GM10266 (cell line): Measurements from ENCODE around the gene OBSCN.

Experiments
- DNase-seq: peaks from one replicate; pipeline ENCODE4 v3.0.0; 2012; ENCODE audit errors: extremely low spot score
- TF ChIP-seq, protein P1 (sequence below): IDR thresholded peaks from 2 replicates; pipeline ENCODE4 v1.5.1; 2012; ENCODE audit warnings: mild to moderate bottlenecking, low read depth; ENCODE audit not compliant: control insufficient read depth, insufficient read depth; ENCODE audit errors: missing control alignments

Gene OBSCN

DNA sequence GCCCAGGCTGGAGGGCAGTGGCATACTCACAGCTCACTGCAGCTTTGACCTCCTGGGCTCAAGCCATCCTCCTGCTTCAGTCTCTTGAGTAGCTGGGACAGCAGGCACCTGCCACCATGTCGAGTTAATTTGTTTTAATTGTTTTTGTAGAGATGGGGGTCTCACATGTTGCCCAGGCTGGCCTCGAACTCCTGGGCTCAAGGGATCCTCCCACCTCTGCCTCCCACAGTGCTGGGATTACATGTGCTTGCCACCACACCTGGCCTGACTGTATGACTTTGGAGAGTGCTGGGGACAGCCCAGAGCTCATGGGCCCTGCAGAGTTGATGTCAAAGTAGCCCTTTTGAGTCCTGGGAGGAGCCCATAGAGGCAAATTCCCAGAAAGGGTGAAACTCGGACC, 1.8 kb downstream of the OBSCN start:
- DNase-seq = no peak
- TF ChIP-seq, protein P1, sequence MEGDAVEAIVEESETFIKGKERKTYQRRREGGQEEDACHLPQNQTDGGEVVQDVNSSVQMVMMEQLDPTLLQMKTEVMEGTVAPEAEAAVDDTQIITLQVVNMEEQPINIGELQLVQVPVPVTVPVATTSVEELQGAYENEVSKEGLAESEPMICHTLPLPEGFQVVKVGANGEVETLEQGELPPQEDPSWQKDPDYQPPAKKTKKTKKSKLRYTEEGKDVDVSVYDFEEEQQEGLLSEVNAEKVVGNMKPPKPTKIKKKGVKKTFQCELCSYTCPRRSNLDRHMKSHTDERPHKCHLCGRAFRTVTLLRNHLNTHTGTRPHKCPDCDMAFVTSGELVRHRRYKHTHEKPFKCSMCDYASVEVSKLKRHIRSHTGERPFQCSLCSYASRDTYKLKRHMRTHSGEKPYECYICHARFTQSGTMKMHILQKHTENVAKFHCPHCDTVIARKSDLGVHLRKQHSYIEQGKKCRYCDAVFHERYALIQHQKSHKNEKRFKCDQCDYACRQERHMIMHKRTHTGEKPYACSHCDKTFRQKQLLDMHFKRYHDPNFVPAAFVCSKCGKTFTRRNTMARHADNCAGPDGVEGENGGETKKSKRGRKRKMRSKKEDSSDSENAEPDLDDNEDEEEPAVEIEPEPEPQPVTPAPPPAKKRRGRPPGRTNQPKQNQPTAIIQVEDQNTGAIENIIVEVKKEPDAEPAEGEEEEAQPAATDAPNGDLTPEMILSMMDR = no peak

GRCh38 chr1:228210076-228210651, 2.3 kb downstream of the OBSCN start:
- DNase-seq = no peak
- TF ChIP-seq, protein P1 = no peak

DNA sequence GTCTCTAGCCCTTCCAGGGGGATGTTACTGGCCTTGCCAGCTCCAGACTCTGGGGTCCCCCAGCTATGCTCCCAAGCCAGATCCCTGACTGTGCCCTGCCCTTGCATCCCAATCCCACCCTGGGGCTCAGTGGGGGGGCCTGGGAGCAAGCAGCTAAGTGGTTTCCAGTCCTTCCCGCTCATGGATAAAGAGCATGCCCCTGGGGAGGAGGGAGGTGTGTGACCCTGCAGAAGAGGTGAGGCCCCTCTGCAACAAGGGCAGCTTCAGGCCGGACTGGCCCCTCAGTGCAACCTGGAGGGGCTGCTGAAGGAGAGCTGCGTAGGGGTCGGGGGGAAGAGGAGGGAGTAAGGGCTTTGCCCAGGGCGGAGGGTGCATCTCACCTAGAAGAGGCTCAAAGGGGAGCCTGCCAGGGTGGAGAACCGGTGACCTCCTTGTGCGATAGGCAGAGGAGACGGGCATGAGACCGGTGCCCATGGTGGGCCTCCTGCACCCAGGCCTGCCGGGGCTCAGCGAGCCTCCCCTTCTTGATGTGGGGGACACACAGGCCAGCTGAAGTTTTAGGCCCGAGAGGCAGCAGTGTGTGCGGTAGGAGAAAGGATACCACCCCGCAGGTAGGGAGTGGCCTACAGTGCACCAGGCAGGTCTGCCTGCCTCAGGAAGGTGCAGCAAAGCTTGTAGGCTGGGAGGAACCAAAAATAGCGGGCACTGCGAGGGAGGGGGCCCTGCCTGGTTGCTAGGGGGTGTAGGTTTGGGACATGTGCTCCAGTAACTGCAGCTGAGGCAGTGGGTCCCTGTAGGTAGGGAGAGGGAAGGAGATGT, 3.1 kb downstream of the OBSCN start:
- peak; percentile 44 for DNase-seq
- TF ChIP-seq, protein P1 = no peak

DNA sequence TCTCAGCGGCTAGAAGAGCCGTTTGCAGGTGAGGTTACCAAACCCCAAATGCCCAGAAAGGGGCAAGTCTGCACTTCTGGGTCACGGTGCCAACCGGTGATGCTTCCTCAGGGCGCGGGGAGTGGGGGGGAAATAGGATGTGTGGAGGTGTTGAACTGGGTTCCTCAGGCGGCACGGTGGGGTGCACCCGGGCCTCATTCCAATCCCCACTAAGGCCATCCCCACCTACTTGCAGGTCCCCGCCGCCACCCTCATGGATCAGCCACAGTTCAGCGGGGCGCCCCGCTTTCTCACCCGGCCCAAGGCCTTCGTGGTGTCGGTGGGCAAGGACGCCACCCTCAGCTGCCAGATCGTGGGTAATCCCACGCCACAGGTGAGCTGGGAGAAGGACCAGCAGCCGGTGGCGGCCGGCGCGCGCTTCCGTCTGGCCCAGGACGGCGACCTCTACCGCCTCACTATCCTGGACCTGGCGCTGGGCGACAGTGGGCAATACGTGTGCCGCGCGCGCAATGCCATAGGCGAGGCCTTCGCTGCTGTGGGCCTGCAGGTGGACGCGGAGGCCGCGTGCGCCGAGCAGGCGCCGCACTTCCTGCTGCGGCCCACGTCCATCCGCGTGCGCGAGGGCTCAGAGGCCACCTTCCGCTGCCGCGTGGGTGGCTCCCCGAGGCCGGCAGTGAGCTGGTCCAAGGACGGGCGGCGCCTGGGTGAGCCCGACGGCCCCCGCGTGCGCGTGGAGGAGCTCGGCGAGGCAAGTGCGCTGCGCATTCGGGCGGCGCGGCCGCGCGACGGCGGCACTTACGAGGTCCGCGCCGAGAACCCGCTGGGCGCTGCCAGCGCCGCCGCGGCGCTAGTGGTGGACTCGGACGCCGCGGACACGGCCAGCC, 3.9 kb downstream of the OBSCN start:
- TF ChIP-seq, protein P1 = no peak
- DNase-seq = peak; percentile 47

- TF ChIP-seq, protein P1 = no peak
- DNase-seq = no peak
These were observed 4.6 kb downstream of the OBSCN start for GRCh38 chr1:228212415-228212965.

GRCh38 chr1:228212966-228213844, 5.4 kb downstream of the OBSCN start:
- TF ChIP-seq, protein P1 = peak; percentile 81
- peak; percentile 95 for DNase-seq
